Cardiac muscle cell (in vitro differentiated cells and primary cell): ENCODE results near the gene C2orf92. TPM values are rescaled to one million over a fixed set of nuclear protein-coding genes. Genes with fewer than 3 reads are reported as not detected.

Experiments used
- DNase-seq, 2 donors: peaks; one replicate each; pipeline versions ENCODE4 v3.0.0 to v3.0.0-alpha.2; 2010 to 2017; ENCODE audit warnings: low read depth in 1 of 2, low spot score in 1 of 2
- H3K27ac ChIP-seq: fragments of 200-600 bp; sonication (generic); 2 replicates; pipeline ENCODE4 v1.5.1; 2016
- H3K27me3 ChIP-seq: fragments of 200-600 bp; sonication (generic); 2 replicates; pipeline ENCODE4 v1.6.0; 2016; ENCODE audit warnings: control low read depth
- H3K36me3 ChIP-seq: fragments of 200-600 bp; sonication (generic); 2 replicates; pipeline ENCODE4 v1.5.1; 2016; ENCODE audit warnings: control low read depth
- H3K4me1 ChIP-seq: fragments of 200-600 bp; sonication (generic); 2 replicates; pipeline ENCODE4 v1.8.1; 2017; ENCODE audit warnings: low read depth, mild to moderate bottlenecking, mixed run types
- H3K4me3 ChIP-seq: fragments of 200-600 bp; sonication (generic); 2 replicates; pipeline ENCODE4 v1.5.1; 2016; ENCODE audit warnings: mild to moderate bottlenecking
- H3K9me3 ChIP-seq: fragments of 200-600 bp; sonication (generic); 2 replicates; pipeline ENCODE4 v1.5.1; 2017; ENCODE audit warnings: low read depth, mild to moderate bottlenecking, control low read depth
- polyA plus RNA-seq: library from polyadenylated mRNA; unstranded; fragments of >200 nt; fragmentation: Nextera tagmentation; extraction: Ambion mirVana; gene quantifications from 2 replicates; pipeline ENCODE4 v1.2.1, GENCODE V29; 2016
- total RNA-seq: library from RNA; depleted of rRNA; stranded (reverse); fragments of >200 nt; gene quantifications from 2 replicates; pipeline ENCODE4 v1.2.3, GENCODE V29; 2016
- TF ChIP-seq, protein P1 (sequence below): IDR thresholded peaks from 2 replicates; pipeline ENCODE4 v1.5.1; 2012; ENCODE audit warnings: low read depth, mild to moderate bottlenecking, low read length

C2orf92 gene
- total and polyA plus RNA-seq, 2 experiments from 2014 or later = 6.7 to 9.4 TPM

DNA sequence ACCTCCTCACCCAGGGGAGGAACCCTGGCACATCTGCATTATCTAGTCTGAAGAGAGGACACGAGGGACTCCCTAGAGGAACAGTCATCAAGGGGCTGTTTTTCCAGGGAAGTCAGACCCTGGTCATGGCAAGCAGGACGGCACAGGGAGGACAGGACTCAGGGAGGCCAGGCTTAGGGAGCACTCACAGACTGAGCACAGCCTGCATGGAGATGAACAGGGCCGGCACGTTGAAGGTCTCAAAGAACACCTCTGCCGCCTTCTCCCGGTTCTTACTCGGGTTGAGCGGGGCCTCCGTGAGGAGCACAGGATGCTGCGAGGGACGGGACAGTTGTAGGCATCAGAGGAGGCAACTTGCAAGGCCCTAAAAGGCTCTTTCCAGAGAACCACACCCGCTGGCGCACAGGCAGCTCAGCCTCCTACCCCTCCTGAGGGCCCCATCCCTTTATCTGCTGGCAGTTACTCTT, 10.8 kb upstream of the C2orf92 start:
- TF ChIP-seq, protein P1, sequence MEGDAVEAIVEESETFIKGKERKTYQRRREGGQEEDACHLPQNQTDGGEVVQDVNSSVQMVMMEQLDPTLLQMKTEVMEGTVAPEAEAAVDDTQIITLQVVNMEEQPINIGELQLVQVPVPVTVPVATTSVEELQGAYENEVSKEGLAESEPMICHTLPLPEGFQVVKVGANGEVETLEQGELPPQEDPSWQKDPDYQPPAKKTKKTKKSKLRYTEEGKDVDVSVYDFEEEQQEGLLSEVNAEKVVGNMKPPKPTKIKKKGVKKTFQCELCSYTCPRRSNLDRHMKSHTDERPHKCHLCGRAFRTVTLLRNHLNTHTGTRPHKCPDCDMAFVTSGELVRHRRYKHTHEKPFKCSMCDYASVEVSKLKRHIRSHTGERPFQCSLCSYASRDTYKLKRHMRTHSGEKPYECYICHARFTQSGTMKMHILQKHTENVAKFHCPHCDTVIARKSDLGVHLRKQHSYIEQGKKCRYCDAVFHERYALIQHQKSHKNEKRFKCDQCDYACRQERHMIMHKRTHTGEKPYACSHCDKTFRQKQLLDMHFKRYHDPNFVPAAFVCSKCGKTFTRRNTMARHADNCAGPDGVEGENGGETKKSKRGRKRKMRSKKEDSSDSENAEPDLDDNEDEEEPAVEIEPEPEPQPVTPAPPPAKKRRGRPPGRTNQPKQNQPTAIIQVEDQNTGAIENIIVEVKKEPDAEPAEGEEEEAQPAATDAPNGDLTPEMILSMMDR = no peak
- DNase-seq = no peak
- Histone ChIP-seq H3K27me3 (no peaks in the 10 kb centered on the region), H3K4me1 (peaks cover 8% of the 10 kb centered on the region), H3K9me3 (no peaks in the 10 kb centered on the region), H3K36me3 (peaks cover 17% of the 10 kb centered on the region), H3K4me3 (no peak overlapping the region), H3K27ac (no peak overlapping the region)

DNA sequence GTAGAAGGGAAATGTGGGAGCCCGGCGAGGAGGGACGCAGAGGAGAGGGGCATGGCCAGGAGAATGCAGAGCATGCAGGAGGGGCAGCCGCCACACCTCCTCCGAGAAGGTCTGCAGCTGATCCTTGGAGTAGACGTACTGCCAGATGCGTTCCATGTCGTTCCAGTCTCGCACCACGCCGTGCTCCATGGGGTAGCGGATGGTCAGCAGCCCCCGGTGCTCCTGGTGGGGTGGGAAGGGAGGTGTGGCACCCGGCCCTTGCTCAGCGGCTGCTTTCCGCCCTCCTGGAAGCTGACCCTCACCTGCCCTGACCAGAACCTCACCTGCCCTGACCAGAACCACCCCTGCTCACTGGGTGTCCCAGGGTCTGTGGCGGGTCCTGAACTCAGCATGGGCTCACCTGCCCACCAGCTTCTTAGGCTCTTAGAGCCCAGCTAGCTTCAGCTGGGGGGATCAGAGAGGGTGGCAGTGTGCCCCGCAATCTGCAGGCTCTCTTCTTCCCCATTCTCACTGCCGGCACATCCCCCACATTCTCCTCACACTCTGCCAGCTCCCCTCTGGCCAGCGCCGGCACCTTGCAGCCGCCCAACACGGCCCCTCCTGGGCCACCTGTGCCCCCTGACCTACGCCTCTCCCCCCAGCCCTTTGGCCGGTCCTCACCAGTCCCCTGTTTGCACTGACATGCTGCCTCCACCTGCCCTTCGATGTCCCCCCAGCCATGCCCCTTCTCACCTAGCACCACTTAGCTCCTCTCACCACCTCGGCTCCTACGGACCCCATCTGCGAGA, 10.1 kb upstream of the C2orf92 start:
- H3K36me3 ChIP-seq = peaks cover 17% of the 10 kb centered on the region
- H3K4me3 ChIP-seq = no peak overlapping the region
- H3K9me3 ChIP-seq = no peaks in the 10 kb centered on the region
- H3K4me1 ChIP-seq = peaks cover 8% of the 10 kb centered on the region
- no peak overlapping the region for H3K27ac ChIP-seq
- DNase-seq = no peak
- TF ChIP-seq, protein P1 = no peak
- no peaks in the 10 kb centered on the region for H3K27me3 ChIP-seq

DNA sequence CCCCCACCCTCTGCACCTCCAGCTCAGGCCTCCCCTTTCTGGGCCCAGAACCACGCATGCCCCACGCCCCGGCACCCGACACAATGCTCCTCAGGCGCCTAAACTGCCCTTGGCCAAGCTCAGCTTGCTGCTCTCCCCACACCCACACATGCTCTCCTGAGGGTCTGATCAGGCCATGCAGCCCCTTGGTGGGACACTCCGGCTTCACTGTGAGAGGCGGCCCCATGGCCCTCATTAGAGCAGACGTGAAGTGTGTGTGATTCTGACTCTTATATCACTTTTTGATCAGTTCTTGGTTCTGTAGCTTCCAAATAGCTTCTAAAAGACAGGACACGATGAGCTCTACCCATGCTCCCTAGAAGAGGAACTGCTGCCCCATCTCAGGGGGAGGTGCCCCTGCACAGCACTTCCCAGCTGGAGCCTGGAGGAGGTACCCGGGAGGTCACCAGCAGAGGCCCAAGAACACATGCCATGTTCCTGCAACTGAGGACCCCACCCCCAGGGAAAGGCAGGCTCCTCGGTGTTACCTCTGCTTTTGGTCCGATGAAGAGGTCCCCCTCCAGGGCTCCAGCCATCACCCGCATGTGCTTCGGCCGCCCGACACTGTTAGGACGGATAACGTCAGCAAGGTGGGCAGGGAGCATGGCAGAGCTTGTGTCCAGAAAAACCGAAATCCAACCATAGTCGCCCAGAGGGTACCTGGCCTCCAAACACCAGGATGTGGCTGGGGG, 9.3 kb upstream of the C2orf92 start:
- Histone ChIP-seq H3K27me3 (no peaks in the 10 kb centered on the region), H3K4me3 (no peak overlapping the region), H3K36me3 (peaks cover 17% of the 10 kb centered on the region), H3K9me3 (no peaks in the 10 kb centered on the region), H3K4me1 (peaks cover 8% of the 10 kb centered on the region), H3K27ac (no peak overlapping the region)
- DNase-seq = no peak
- TF ChIP-seq, protein P1 = no peak

DNA sequence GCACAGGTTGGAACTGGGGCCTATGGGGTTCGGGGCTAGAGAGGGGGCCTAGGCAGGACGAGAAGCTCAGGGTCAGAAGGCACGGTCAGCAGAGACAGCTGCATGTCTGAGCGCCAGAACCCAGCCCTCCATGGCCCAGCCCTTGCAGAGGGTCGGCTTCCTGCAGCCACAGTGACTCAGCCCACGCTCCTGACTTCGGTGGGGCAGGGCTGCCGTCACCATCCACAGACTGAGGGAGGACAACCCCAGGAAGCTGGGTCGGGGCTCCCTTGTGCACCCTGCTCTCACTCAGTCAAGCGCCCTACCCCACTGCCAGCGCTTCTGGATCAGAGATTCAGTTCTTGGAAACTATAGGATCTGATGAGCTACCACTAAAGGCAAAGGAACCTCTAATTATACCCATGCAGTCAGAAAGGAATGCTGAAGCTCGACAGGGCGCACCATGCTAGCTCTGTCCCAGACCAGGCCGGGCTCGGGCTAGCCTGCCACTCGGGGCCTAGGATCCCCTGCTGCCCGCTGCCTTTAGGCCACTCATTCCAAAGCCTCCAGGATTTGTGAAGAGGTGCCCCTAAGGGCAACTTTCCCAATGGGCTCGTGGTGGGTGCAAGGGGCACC, 8.6 kb upstream of the C2orf92 start:
- no peak for DNase-seq
- no peak overlapping the region for H3K27ac ChIP-seq
- TF ChIP-seq, protein P1 = no peak

DNA sequence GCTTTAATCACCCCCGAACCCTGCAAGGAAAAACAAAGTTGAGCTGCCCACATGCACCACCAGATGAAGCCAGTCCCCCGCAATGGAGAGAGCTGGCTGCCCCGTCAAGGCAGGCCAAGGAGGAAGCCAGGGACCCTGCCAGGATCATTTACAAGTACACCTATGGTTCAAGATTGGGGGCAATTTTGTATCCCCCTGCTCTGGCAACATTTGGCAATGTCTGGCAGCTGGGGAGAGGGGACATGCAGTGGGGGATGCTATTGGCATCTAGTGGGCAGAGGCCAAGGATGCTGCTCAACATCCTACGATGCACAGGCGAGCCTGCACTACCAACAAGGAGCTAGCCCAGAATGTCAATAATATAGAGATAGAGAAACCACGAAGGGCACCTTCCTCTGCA, 7.6 kb upstream of the C2orf92 start:
- Histone ChIP-seq H3K4me1 (peaks cover 8% of the 10 kb centered on the region), H3K27ac (no peak overlapping the region), H3K4me3 (no peak overlapping the region), H3K9me3 (no peaks in the 10 kb centered on the region), H3K27me3 (no peaks in the 10 kb centered on the region), H3K36me3 (peaks cover 14% of the 10 kb centered on the region)
- TF ChIP-seq, protein P1 = no peak
- no peak for DNase-seq

More for the DNA sequence above, 8.6 kb upstream of the C2orf92 start:
- H3K4me1 ChIP-seq = peaks cover 8% of the 10 kb centered on the region
- H3K27me3 ChIP-seq = no peaks in the 10 kb centered on the region
- no peaks in the 10 kb centered on the region for H3K9me3 ChIP-seq
- H3K36me3 ChIP-seq = peaks cover 17% of the 10 kb centered on the region
- H3K4me3 ChIP-seq = no peak overlapping the region
